Adrenal gland (tissue), 12 donors: ENCODE measurements around the gene CD300H. TPM values are rescaled to one million over a fixed set of nuclear protein-coding genes. Genes with fewer than 3 reads are reported as not detected.

Source experiments
- DNase-seq, 7 donors: peaks; one replicate each; pipeline ENCODE4 v3.0.0-alpha.2; 2019 to 2020
- H3K27ac ChIP-seq, 5 donors: fragments of 200-600 bp; sonication (generic) in 4 of 5; 1 replicate in 3 of 5; 2 replicates in 2 of 5; pipeline versions ENCODE4 v1.5.1 to v1.8.0; 2016 to 2020; ENCODE audit warnings: mild to moderate bottlenecking in 1 of 5
- H3K27me3 ChIP-seq: fragments of 200-600 bp; 2 replicates; pipeline ENCODE4 v1.8.0; 2021
- H3K36me3 ChIP-seq, 2 donors: fragments of 200-600 bp; replicated peaks in 1 of 2; 1 replicate in 1 of 2; 2 replicates in 1 of 2; pipeline versions ENCODE4 v1.5.1 to v1.8.0; 2018 to 2022
- H3K4me1 ChIP-seq, 2 donors: fragments of 200-600 bp; replicated peaks in 1 of 2; 1 replicate in 1 of 2; 2 replicates in 1 of 2; pipeline versions ENCODE4 v1.5.1 to v1.8.0; 2018 to 2021
- H3K4me3 ChIP-seq, 4 donors: fragments of 200-600 bp; sonication (generic) in 3 of 4; one replicate each; pipeline ENCODE4 v1.5.1; 2016 to 2018
- H3K9me3 ChIP-seq, 3 donors: fragments of 200-600 bp; sonication (generic) in 1 of 3; replicated peaks in 1 of 3; 1 replicate in 2 of 3; 2 replicates in 1 of 3; pipeline versions ENCODE4 v1.5.1 to v1.8.0; 2016 to 2021
- POLR2A ChIP-seq, 2 donors: fragments of 450-650 bp; IDR thresholded peaks; one replicate each; pipeline ENCODE4 v1.6.1; 2017; ENCODE audit warnings: antibody characterized with exemption in 2 of 2, mild to moderate bottlenecking in 2 of 2, moderate library complexity in 1 of 2
- WGBS, 4 donors: extraction: QIAGEN DNeasy Blood & Tissue Kit in 2 of 4; methylation state at CpG; one replicate each; pipeline versions ENCODE4 v1.1.5 to v1.1.7; 2013 to 2017; 5-methylcytosine and 5-hydroxymethylcytosine counted together
- intact Hi-C, 2 donors: fragments of 100-400 bp; cut with DNase I; formaldehyde crosslinking; loops; one replicate each; pipeline versions ENCODE4 v1.14.1 to v1.15.0; 2022 to 2023
- polyA plus RNA-seq, 3 donors: library from polyadenylated mRNA; stranded (reverse); fragments of 200-250 nt in 2 of 3; fragments of 350-450 nt in 1 of 3; fragmentation: Illumina TruSeq in 1 of 3; extraction: RNeasy Lipid Tissue Mini Kit (QIAGEN cat#74804) in 1 of 3; gene quantifications; one replicate each; pipeline ENCODE4 v1.2.3, GENCODE V29; 2013 to 2014
- total RNA-seq, 9 donors: library from RNA; depleted of rRNA in 4 of 9; stranded (reverse); fragments of >200 nt in 4 of 9; fragments of 120-200 nt in 1 of 9; fragmentation: NEBNext Ultra II Directional in 1 of 9; extraction: Animal tissue kit (Norgen Biotek cat#: 25700) in 1 of 9; gene quantifications; one replicate each; pipeline versions ENCODE4 v1.1.0 to v1.2.4, GENCODE V29; 2013 to 2023
- TF ChIP-seq, protein P1 (sequence below), 6 experiments: fragments of 450-650 bp in 4 of 6; fragments of 200-600 bp in 2 of 6; sonication (generic) in 1 of 6; IDR thresholded peaks; 1 replicate in 5 of 6; 2 replicates in 1 of 6; pipeline versions ENCODE4 v1.5.1 to v1.8.0; 2016 to 2021; ENCODE audit warnings: antibody characterized with exemption in 6 of 6, mild to moderate bottlenecking in 2 of 6, moderate library complexity in 1 of 6
- donor health status: healthy with polysubstance abuse.
- donor health status: Bipolar disorder and iron deficiency.
- donor health status: DM: yes; HTN: yes; CAD: no.
- donor health status: DM: no; HTN: no; CAD: no.
- donor health status: DM: no; HTN: no; CAD: no.
- donor health status: DM: yes; HTN: yes; CAD: no.

The CD300H gene
- total and polyA plus RNA-seq, 12 donors, result not detected

DNA sequence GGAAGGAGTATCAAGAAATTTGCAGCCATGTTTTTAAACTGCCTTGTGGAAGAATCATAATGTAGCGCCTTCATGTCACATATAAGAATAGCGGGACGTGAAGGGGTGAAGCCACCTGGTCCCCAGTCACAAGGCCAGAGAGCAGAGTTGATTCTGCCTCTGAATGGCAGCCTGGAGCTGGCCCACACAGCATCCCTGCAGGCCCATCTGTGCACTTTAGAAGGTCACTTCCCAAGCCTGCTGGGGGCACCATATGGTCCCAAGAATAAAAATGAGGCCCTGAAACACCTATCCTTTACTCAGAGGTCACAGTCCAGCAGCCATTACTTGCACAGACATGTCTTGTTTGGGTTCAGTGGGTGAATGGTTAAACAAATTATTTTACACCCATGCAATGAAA lies 41.2 kb upstream of the CD300H start:
- Histone ChIP-seq H3K27me3 (no peaks in the 10 kb centered on the region), H3K27ac (no peak overlapping the region), H3K4me1 (peaks cover 0 to 9% of the 10 kb centered on the region in 2 donors), H3K9me3 (no peaks in the 10 kb centered on the region), H3K36me3 (no peaks in the 10 kb centered on the region), H3K4me3 (no peak overlapping the region)
- WGBS, 4 donors, result 87 to 98% (median 93%) methylated on average over 3 of the region's 3 CpGs
- DNase-seq, result no peak
- TF ChIP-seq, protein P1, sequence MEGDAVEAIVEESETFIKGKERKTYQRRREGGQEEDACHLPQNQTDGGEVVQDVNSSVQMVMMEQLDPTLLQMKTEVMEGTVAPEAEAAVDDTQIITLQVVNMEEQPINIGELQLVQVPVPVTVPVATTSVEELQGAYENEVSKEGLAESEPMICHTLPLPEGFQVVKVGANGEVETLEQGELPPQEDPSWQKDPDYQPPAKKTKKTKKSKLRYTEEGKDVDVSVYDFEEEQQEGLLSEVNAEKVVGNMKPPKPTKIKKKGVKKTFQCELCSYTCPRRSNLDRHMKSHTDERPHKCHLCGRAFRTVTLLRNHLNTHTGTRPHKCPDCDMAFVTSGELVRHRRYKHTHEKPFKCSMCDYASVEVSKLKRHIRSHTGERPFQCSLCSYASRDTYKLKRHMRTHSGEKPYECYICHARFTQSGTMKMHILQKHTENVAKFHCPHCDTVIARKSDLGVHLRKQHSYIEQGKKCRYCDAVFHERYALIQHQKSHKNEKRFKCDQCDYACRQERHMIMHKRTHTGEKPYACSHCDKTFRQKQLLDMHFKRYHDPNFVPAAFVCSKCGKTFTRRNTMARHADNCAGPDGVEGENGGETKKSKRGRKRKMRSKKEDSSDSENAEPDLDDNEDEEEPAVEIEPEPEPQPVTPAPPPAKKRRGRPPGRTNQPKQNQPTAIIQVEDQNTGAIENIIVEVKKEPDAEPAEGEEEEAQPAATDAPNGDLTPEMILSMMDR (IDR thresholded peaks at IDR 0.05), result no peak
- no peak for TF ChIP-seq POLR2A (IDR thresholded peaks at IDR 0.05)
- intact Hi-C loops, result loop anchor here in 1 of 2 donors (10.0 kb wide), 1 partner anchor 234 kb away; no protein-coding TSS in a partner anchor

DNA sequence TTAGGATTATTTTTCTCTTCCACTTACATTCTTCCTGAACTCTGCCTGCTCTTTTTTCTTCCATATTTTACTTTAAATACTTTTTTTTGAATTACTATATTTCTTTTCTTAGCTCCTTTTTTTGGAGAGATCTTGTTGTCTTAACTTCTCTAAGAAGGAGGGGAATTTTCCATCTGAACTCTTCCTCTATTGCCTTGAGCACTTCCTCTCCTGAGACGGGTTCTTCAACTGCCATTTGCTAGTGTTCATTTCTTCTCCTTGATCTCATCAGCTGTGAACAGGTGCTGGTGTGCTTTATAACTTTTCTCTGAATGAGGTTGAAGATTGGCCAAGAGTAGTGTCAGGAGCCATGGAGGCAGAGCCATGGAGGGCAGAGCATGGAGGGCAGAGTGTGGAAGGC lies 39.9 kb upstream of the CD300H start:
- no peak overlapping the region for H3K4me3 ChIP-seq
- no peak for DNase-seq
- H3K9me3 ChIP-seq, result no peaks in the 10 kb centered on the region
- H3K4me1 ChIP-seq, result peaks cover 0 to 9% of the 10 kb centered on the region in 2 donors
- intact Hi-C loops, result loop anchor here in 1 of 2 donors (10.0 kb wide), 1 partner anchor 232 kb away; no protein-coding TSS in a partner anchor
- H3K27me3 ChIP-seq, result no peaks in the 10 kb centered on the region
- TF ChIP-seq, protein P1 (IDR thresholded peaks at IDR 0.05), result no peak
- TF ChIP-seq POLR2A (IDR thresholded peaks at IDR 0.05), result no peak
- no peaks in the 10 kb centered on the region for H3K36me3 ChIP-seq
- H3K27ac ChIP-seq, result no peak overlapping the region
- WGBS, 4 donors, result 51 to 67% (median 59%) methylated on average over 1 of the region's 1 CpG

DNA sequence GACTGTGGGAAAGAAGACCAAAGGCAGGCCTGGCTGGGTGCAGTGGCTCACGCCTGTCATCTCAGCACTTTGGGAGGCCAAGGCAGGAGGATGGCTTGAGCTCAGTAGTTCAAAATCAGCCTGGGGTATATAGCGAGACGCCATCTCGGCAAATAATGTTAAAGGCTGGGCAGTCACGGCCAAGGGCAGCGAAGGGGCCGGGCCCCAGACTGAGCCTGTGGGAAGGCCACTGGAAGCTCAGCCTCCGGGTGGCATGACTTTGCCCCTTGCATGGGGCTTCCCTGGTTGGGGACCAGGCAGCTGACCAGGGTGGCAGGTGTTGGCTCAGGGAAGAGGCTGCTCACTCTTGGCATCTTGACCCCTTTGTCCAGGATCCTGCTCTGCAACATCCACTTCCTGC lies 38.7 kb upstream of the CD300H start:
- Histone ChIP-seq H3K27ac (no peak overlapping the region), H3K9me3 (no peaks in the 10 kb centered on the region), H3K4me1 (peaks cover 0 to 9% of the 10 kb centered on the region in 2 donors), H3K4me3 (no peak overlapping the region), H3K36me3 (no peaks in the 10 kb centered on the region), H3K27me3 (peaks cover 4% of the 10 kb centered on the region)
- TF ChIP-seq, protein P1 (IDR thresholded peaks at IDR 0.05), result no peak
- TF ChIP-seq POLR2A (IDR thresholded peaks at IDR 0.05), result no peak
- intact Hi-C loops, result loop anchor here in 1 of 2 donors (10.0 kb wide), 1 partner anchor 231 kb away; no protein-coding TSS in a partner anchor
- no peak for DNase-seq
- WGBS, 4 donors, result 77 to 91% (median 83%) methylated on average over 7 to 8 of the region's 8 CpGs

DNA sequence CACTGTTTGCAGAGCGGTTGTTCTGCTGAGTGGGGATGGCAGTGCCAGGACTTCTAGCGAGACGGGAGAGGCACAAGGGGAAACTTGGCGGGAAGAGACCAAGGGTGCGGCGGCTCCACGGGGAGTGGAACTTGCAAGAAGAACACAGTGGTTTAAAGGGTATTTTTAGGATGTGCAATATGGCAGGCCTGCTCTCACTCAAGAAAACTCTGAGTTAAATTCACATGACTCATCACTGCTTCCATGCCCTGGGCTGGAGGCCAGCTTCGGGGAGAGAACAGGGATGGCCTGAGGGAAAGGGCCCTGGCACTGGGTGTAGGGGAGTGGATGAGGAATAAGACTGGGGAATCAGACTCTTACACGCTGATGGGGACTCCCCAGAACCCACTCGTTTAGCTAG lies 38.1 kb upstream of the CD300H start:
- Histone ChIP-seq H3K36me3 (no peaks in the 10 kb centered on the region), H3K27me3 (peaks cover 4% of the 10 kb centered on the region), H3K4me1 (peaks cover 0 to 9% of the 10 kb centered on the region in 2 donors), H3K4me3 (no peak overlapping the region), H3K27ac (no peak overlapping the region), H3K9me3 (no peaks in the 10 kb centered on the region)
- DNase-seq, result peak; percentile 48 to 84 (median 77)
- TF ChIP-seq, protein P1 (IDR thresholded peaks at IDR 0.05), result no peak
- TF ChIP-seq POLR2A (IDR thresholded peaks at IDR 0.05), result no peak
- intact Hi-C loops, result loop anchor here in 1 of 2 donors (10.0 kb wide), 1 partner anchor 231 kb away; no protein-coding TSS in a partner anchor
- WGBS, 4 donors, result 46 to 61% (median 50%) methylated on average over 10 of the region's 10 CpGs
